Measurements from ENCODE around the gene POLE. TPM values are rescaled to one million over a fixed set of nuclear protein-coding genes. Genes with fewer than 3 reads are reported as not detected.

POLE gene
- total RNA-seq, 1 experiment from 2014 or later = 62.9 TPM

DNA sequence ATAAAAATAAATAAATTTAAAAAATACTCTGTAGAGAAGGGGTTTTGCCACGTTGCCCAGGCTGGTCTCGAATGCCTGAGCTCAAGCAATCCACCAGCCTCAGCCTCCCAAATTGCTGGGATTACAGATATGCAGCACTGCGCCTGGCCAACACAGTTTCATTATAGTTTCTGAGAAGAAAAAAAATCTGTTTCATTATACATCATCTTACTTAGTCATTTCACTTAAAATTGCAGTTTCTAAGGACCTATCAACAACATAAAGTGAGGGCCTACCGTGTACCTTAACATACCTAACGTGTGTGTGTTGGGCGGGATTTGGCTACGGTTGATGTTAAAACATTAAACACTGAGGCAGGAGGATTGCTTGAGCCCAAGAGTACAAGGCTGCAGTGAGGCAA is 40.3 kb downstream of the POLE start:
- TF ChIP-seq CTCF (conservative IDR thresholded peaks at IDR 0.05) (no peak), EZH2 (IDR thresholded peaks at IDR 0.05; ENCODE audit: low read depth) (no peak)
- H3K9me3 ChIP-seq (ENCODE audit: insufficient read depth, low read depth) = no peaks in the 10 kb centered on the region
- no peaks in the 10 kb centered on the region for H4K20me1 ChIP-seq (ENCODE audit: insufficient read depth)
- no peak for DNase-seq
- no peak overlapping the region for H2AFZ ChIP-seq
- no peaks in the 10 kb centered on the region for H3K79me2 ChIP-seq (ENCODE audit: low read depth)
- H3K9me2 ChIP-seq (ENCODE audit: insufficient read depth) = no peaks in the 10 kb centered on the region
- no peak overlapping the region for H3K4me3 ChIP-seq
- intact Hi-C loops (cut with micrococcal nuclease; ENCODE audit: unreplicated experiment) = no loop called here
- ChIA-PET CTCF (no interaction called here), POLR2A (ENCODE audit: unreplicated experiment) (no interaction called here)
- BruUV-seq (replicated peaks) = no TSS peak
- H3K36me3 ChIP-seq (ENCODE audit: low read depth) = peaks cover 3% of the 10 kb centered on the region; the same call in 1 of the 2 replicates
- no peaks in the 10 kb centered on the region for H3K4me1 ChIP-seq (replicated peaks; ENCODE audit: insufficient read depth)
- H3K4me2 ChIP-seq = no peak overlapping the region
- no peak overlapping the region for H3K27ac ChIP-seq
- H3F3A ChIP-seq (ENCODE audit: insufficient read depth, low read depth) = no peaks in the 10 kb centered on the region
- H3K27me3 ChIP-seq (ENCODE audit: insufficient read depth, low read depth) = no peaks in the 10 kb centered on the region

DNA sequence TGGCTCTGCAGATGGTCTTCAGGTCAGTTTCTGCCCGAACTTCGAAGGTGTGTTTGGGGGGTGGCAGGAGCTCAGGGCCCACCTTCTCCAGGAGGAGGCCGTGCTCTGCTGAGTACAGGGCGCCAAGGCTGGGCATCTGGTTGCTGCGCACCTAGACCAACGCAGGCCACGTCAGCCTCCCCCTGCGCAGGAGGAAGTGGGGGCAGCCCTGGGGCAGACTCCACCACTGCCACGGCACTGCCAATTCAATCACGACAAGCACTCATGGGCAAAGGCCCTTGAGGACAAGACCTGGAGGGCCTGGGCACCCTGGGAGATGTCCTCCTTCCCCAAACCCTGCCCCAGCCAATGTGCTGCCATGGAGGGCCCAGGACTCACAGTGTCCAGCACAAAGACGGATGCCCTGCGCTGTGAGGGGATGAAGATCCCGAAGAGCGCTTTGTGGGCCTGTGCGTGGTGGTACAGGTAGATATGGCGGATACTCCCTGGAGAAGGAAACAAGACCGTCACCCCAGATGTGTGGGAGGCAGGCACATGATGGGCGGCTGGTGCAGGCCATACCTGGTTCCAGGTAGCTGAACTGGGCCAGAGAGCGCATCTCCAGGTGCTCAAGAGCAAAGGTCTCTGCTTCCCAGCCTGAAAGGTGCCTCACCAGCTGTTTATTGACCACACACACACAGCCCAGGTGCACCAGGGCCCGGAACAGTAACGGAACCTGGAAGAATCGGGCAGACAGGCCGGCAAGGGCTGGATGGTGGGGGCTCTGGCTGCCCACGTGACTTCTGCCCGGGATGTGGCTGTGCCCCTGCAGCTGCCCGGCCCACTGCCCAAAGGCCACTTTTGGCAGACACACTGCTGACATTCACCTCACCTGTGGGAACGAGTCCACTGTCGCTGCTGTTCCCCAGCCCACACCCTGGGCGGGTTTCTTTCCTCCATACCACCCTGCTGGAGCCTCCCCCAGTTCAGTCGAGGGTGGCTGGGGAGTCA is 44.0 kb downstream of the POLE start:
- no TSS peak for BruUV-seq (replicated peaks)
- H3F3A ChIP-seq (ENCODE audit: insufficient read depth, low read depth) = no peaks in the 10 kb centered on the region; the same call in 1 of the 2 replicates
- H3K4me1 ChIP-seq (replicated peaks; ENCODE audit: insufficient read depth) = no peaks in the 10 kb centered on the region
- H3K9me2 ChIP-seq (ENCODE audit: insufficient read depth) = no peaks in the 10 kb centered on the region
- peaks cover 3% of the 10 kb centered on the region; the same call in 1 of the 2 replicates for H3K36me3 ChIP-seq (ENCODE audit: low read depth)
- H3K4me3 ChIP-seq = no peak overlapping the region
- no peak for TF ChIP-seq EZH2 (IDR thresholded peaks at IDR 0.05; ENCODE audit: low read depth)
- no peak for TF ChIP-seq CTCF (conservative IDR thresholded peaks at IDR 0.05)
- POLR2A ChIA-PET (ENCODE audit: unreplicated experiment) = no interaction called here
- CTCF ChIA-PET = no interaction called here
- H3K79me2 ChIP-seq (ENCODE audit: low read depth) = no peaks in the 10 kb centered on the region
- no peak for DNase-seq
- H3K27me3 ChIP-seq (ENCODE audit: insufficient read depth, low read depth) = no peaks in the 10 kb centered on the region
- no peaks in the 10 kb centered on the region for H3K9me3 ChIP-seq (ENCODE audit: insufficient read depth, low read depth)
- H2AFZ ChIP-seq = no peak overlapping the region
- no peak overlapping the region for H3K4me2 ChIP-seq
- no peaks in the 10 kb centered on the region for H4K20me1 ChIP-seq (ENCODE audit: insufficient read depth)
- intact Hi-C loops (cut with micrococcal nuclease; ENCODE audit: unreplicated experiment) = no loop called here
- H3K27ac ChIP-seq = no peak overlapping the region

DNA sequence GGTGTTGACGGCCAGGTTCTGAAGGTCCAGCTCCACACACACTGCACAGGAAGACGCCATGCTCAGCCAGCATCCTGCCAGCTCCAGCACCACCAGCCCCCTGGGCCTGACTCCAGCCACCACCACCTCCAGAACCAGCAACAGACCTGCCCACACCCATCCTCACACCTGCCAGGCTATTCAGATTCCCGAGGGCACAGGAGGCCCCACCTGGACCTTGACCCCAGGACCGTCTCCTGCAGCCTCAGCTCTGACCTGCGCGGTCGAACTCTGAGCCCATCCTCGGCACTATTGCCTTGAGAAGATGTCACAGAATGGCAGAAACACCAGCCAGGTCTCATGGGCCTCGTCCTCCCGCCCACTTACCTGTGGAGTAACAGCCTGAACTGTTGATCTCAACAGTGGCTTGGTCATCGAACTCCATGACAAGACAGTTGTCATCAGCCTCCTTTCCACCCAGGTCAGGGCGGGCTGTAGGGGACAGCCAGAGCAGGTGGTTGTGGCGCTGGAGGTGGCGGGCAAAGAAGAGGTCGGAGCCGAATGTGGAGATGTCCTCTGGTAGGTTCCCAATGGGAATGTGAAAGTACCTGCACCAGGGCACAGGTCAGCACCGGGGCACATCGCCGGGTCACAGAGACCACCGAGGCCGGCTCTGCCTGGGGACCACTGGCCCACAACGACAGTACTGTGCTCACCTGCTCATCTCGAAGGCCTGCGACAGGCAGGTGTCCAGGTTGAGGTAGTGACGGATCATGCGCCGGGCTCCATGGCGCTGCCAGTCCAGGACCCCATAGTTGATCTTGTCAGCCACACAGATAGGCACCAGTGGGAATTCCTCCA is 45.1 kb downstream of the POLE start:
- no TSS peak for BruUV-seq (replicated peaks)
- no peaks in the 10 kb centered on the region for H3K27me3 ChIP-seq (ENCODE audit: insufficient read depth, low read depth)
- no peaks in the 10 kb centered on the region for H3K4me1 ChIP-seq (replicated peaks; ENCODE audit: insufficient read depth)
- H3K4me3 ChIP-seq = no peak overlapping the region
- intact Hi-C loops (cut with micrococcal nuclease; ENCODE audit: unreplicated experiment) = no loop called here
- H3K36me3 ChIP-seq (ENCODE audit: low read depth) = peaks cover 9% of the 10 kb centered on the region; the same call in 1 of the 2 replicates
- H4K20me1 ChIP-seq (ENCODE audit: insufficient read depth) = no peaks in the 10 kb centered on the region
- H3K4me2 ChIP-seq = no peak overlapping the region
- no peak overlapping the region for H3K27ac ChIP-seq
- no peaks in the 10 kb centered on the region for H3K79me2 ChIP-seq (ENCODE audit: low read depth)
- ChIA-PET POLR2A (ENCODE audit: unreplicated experiment) (no interaction called here), CTCF (no interaction called here)
- TF ChIP-seq CTCF (conservative IDR thresholded peaks at IDR 0.05) (no peak), EZH2 (IDR thresholded peaks at IDR 0.05; ENCODE audit: low read depth) (no peak)
- H3K9me3 ChIP-seq (ENCODE audit: insufficient read depth, low read depth) = no peaks in the 10 kb centered on the region
- H3K9me2 ChIP-seq (ENCODE audit: insufficient read depth) = no peaks in the 10 kb centered on the region
- no peak overlapping the region for H2AFZ ChIP-seq
- H3F3A ChIP-seq (ENCODE audit: insufficient read depth, low read depth) = no peaks in the 10 kb centered on the region; the same call in 1 of the 2 replicates
- DNase-seq = no peak
